Cortex of kidney (tissue), 1 donor: Measurements from ENCODE around the gene SMIM45.
A peak's percentile ranks its signal among the peaks of the same experiment; 100 is the strongest.
"Not testable (repeated sequence)": the region's sequence is repeated elsewhere in the genome, so short reads cannot be mapped to it uniquely, and the experiment has no call there.

ENCODE experiments used
- DNase-seq: peaks from one replicate; lab custom pipeline; 2025; lab: John Stamatoyannopoulos, UW

The SMIM45 gene

GRCh38 chr22:41934284-41935014, 17.5 kb upstream of the SMIM45 start:
- DNase-seq, result no peak

GRCh38 chr22:41935015-41935351, 17.0 kb upstream of the SMIM45 start:
- DNase-seq, result no peak

GRCh38 chr22:41935509-41935908, 16.4 kb upstream of the SMIM45 start:
- DNase-seq, result no peak

GRCh38 chr22:41936894-41937169, 15.1 kb upstream of the SMIM45 start:
- no peak for DNase-seq

GRCh38 chr22:41939981-41940831, 11.7 kb upstream of the SMIM45 start:
- no peak for DNase-seq

- no peak for DNase-seq
These were observed 10.9 kb upstream of the SMIM45 start for GRCh38 chr22:41940832-41941765.

- no peak for DNase-seq
These were observed 8.2 kb upstream of the SMIM45 start for GRCh38 chr22:41943661-41944209.

- peak; percentile 28 for DNase-seq
These were observed 5.1 kb upstream of the SMIM45 start, which contains the start of gene CENPM for GRCh38 chr22:41946629-41947423. Gene CENPM (minus strand): TSS chr22:41947152. CDS start chr22:41947076, 76 bp downstream.

GRCh38 chr22:41947424-41948080, 4.4 kb upstream of the SMIM45 start:
- no peak for DNase-seq

- no peak for DNase-seq
These were observed 3.8 kb upstream of the SMIM45 start for GRCh38 chr22:41948142-41948541.

GRCh38 chr22:41948928-41949296, 3.0 kb upstream of the SMIM45 start:
- DNase-seq, result not testable (repeated sequence)

- DNase-seq, result no peak
These were observed 2.5 kb upstream of the SMIM45 start for GRCh38 chr22:41949297-41949965.

- DNase-seq, result no peak
These were observed 763 bp downstream of the SMIM45 start for GRCh38 chr22:41952713-41953112.

- no peak for DNase-seq
These were observed 6.1 kb downstream of the SMIM45 start for GRCh38 chr22:41957941-41958556.

- DNase-seq, result no peak
These were observed 11.6 kb downstream of the SMIM45 start for GRCh38 chr22:41963453-41964111.

GRCh38 chr22:41964112-41964491, 12.2 kb downstream of the SMIM45 start:
- no peak for DNase-seq

- no peak for DNase-seq
These were observed 14.3 kb downstream of the SMIM45 start for GRCh38 chr22:41966225-41966606.

GRCh38 chr22:41966607-41967240, 14.8 kb downstream of the SMIM45 start:
- DNase-seq, result no peak

GRCh38 chr22:41968601-41969000, 16.7 kb downstream of the SMIM45 start:
- no peak for DNase-seq
